Calu3 (cell line): ENCODE measurements around the gene HOMEZ. TPM values are rescaled to one million over a fixed set of nuclear protein-coding genes. Genes with fewer than 3 reads are reported as not detected.

ENCODE experiments used
- Bru-seq: library from RNA; stranded (reverse); fragments of 400-500 nt; gene quantifications from one replicate; lab custom pipeline; 2021; lab: Mats Ljungman, UMichigan
- BruChase-seq, 2 experiments: library from RNA; stranded (reverse); fragments of 400-500 nt; gene quantifications; one replicate each; lab custom pipeline; 2021; lab: Mats Ljungman, UMichigan
- BruUV-seq: library from RNA; stranded (reverse); fragments of 400-500 nt; replicated peaks from 2 replicates; lab custom pipeline; 2021; lab: Mats Ljungman, UMichigan
- CTCF ChIA-PET: fragments of 300-600 bp; sonication (Branson Sonifier 250); formaldehyde crosslinking; loops from one replicate; lab custom pipeline; 2022; ENCODE audit warnings: antibody characterized with exemption; lab: Charles Lee
- DNase-seq: peaks from one replicate; pipeline ENCODE4 v3.0.0; 2022
- H3K27ac Mint-ChIP-seq: one replicate; pipeline ENCODE4 v1.8.0; 2022; ENCODE audit warnings: mixed read lengths; ENCODE audit not compliant: unreplicated experiment
- H3K27me3 Mint-ChIP-seq: one replicate; pipeline ENCODE4 v1.8.0; 2022; ENCODE audit warnings: mixed read lengths; ENCODE audit not compliant: unreplicated experiment
- H3K36me3 Mint-ChIP-seq: one replicate; pipeline ENCODE4 v1.8.0; 2022; ENCODE audit warnings: mild to moderate bottlenecking, moderate library complexity, mixed read lengths; ENCODE audit not compliant: insufficient read depth, unreplicated experiment
- H3K4me1 Mint-ChIP-seq: one replicate; pipeline ENCODE4 v1.8.0; 2022; ENCODE audit warnings: mild to moderate bottlenecking, low read depth, mixed read lengths; ENCODE audit not compliant: unreplicated experiment
- H3K4me3 Mint-ChIP-seq: one replicate; pipeline ENCODE4 v1.8.0; 2022; ENCODE audit warnings: mild to moderate bottlenecking, low read depth, moderate library complexity, mixed read lengths; ENCODE audit not compliant: unreplicated experiment
- H3K9me3 Mint-ChIP-seq: one replicate; pipeline ENCODE4 v1.8.0; 2022; ENCODE audit warnings: low read depth, mixed read lengths; ENCODE audit not compliant: unreplicated experiment
- intact Hi-C: fragments of 100-400 bp; cut with micrococcal nuclease; formaldehyde crosslinking; loops from one replicate; pipeline ENCODE4 v1.10.0; 2022; ENCODE audit not compliant: unreplicated experiment
- long read RNA-seq: library from polyadenylated mRNA; stranded (forward); transcript quantifications from one replicate; pipeline ENCODE4 v2.0.0, GENCODE V29; 2022
- total RNA-seq: library from RNA; stranded (reverse); gene quantifications from 2 replicates; pipeline ENCODE4 v1.2.3, GENCODE V29; 2022
- TF ChIP-seq, protein P1 (sequence below): fragments of 200-600 bp; IDR thresholded peaks from one replicate; pipeline ENCODE4 v1.8.0; 2022; ENCODE audit warnings: antibody characterized with exemption; ENCODE audit not compliant: unreplicated experiment

The HOMEZ gene, protein sequence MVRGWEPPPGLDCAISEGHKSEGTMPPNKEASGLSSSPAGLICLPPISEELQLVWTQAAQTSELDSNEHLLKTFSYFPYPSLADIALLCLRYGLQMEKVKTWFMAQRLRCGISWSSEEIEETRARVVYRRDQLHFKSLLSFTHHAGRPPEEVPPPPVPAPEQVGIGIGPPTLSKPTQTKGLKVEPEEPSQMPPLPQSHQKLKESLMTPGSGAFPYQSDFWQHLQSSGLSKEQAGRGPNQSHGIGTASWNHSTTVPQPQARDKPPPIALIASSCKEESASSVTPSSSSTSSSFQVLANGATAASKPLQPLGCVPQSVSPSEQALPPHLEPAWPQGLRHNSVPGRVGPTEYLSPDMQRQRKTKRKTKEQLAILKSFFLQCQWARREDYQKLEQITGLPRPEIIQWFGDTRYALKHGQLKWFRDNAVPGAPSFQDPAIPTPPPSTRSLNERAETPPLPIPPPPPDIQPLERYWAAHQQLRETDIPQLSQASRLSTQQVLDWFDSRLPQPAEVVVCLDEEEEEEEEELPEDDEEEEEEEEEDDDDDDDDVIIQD
- total RNA-seq (19.3 and 22.6 TPM in 2 replicates), Bru-seq, nascent RNA (percentile 66 among the genes with signal in this experiment), BruChase-seq, experiment 1, labeled RNA remaining after a 6-hour chase (percentile 61 among the genes with signal in this experiment), BruChase-seq, experiment 2, labeled RNA remaining after a 2-hour chase (percentile 70 among the genes with signal in this experiment)
- long read RNA-seq, full-length matches to known transcripts: 18 of 32 reads
- long read RNA-seq, partial matches to known transcripts: 2 of 32 reads
- long read RNA-seq, other reads (novel, unspliced or antisense): 12 of 32 reads

DNA sequence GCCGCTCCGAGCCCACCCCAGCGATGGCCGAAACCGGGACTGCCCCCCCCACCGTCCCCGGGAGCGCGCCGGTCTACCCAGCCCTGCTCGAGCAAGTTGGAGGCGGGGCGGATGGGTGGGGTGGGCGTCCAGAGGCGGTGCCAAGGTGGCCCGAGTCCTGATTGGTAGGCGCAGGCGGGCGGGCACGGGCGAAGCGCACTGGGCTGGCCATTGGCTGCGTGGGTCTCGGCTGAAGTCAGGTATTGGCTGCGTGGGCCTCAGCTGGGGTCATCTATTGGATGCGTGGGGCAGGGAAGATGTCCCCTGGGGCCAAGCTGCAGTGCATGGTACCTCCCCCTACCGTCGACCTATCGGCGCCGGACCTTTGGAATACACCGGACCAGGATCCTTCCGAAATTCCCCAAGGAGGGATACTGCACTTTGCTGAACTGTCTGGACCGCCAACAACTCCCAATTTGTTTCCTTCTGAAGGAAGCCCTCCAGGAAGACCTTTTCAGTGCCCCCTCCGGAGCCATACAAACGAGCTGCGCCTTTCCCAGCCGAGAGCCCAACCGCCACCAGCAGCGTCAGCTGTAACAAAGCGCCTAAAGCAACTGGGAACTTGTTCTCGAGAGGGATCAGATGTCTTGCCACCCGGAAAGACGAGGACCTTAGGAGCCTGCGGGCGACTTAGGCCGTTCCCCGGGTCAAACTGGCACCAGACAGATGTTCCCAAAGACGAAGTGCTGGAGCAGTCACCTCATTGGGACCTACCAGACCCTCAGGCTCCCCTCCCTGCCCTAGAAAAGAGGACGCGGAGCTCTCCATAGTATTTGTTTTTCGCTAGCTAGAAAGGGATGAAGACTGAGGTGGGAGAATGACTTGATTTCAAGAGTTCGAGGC, at the start of gene HOMEZ:
Gene HOMEZ, minus strand, starts transcription at position 113 of the 882 bp plus-strand sequence. CDS start 180 bp downstream, outside the sequence.
- CTCF ChIA-PET: interaction anchor here (0.7 to 1.4 kb wide), 3 partner anchors 16 to 325 kb away, joined by 3 to 7 read pairs (median 4); partner anchors contain the start of genes BCL2L2 and PPP1R3E
- Mint-ChIP-seq H3K27me3 (no peaks in the 10 kb centered on the region), H3K27ac (peak within 1 kb of the TSS; percentile 72), H3K9me3 (no peaks in the 10 kb centered on the region), H3K4me3 (peak within 1 kb of the TSS; percentile 79), H3K4me1 (peaks cover 9% of the 10 kb centered on the region), H3K36me3 (peaks cover 31% of the 10 kb centered on the region)
- TF ChIP-seq, protein P1, sequence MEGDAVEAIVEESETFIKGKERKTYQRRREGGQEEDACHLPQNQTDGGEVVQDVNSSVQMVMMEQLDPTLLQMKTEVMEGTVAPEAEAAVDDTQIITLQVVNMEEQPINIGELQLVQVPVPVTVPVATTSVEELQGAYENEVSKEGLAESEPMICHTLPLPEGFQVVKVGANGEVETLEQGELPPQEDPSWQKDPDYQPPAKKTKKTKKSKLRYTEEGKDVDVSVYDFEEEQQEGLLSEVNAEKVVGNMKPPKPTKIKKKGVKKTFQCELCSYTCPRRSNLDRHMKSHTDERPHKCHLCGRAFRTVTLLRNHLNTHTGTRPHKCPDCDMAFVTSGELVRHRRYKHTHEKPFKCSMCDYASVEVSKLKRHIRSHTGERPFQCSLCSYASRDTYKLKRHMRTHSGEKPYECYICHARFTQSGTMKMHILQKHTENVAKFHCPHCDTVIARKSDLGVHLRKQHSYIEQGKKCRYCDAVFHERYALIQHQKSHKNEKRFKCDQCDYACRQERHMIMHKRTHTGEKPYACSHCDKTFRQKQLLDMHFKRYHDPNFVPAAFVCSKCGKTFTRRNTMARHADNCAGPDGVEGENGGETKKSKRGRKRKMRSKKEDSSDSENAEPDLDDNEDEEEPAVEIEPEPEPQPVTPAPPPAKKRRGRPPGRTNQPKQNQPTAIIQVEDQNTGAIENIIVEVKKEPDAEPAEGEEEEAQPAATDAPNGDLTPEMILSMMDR: no peak
- TSS peak; percentile 96 for BruUV-seq
- DNase-seq: peak; percentile 98
- intact Hi-C loops: no loop called here

DNA sequence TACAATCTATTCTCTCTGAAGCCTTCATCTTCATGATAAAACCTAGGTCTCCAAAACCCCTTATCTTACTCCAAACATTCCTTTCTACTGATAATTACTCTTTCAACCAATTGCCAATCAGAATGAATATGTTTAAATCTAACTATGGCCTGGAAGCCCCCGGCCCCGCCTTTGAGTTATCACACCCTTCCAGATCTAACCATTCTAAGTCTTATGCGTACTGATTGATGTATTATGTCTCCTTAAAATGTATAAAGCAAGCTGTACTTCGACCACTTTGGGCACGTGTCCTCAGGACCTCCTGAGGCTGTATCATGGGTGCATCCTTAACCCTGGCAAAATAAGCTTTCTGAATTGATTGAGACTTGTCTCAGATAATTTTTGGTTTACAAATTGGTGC, 49.7 kb upstream of the HOMEZ start:
- H3K36me3 Mint-ChIP-seq: no peaks in the 10 kb centered on the region
- BruUV-seq: no TSS peak
- TF ChIP-seq, protein P1: no peak
- H3K27me3 Mint-ChIP-seq: peaks cover 15% of the 10 kb centered on the region
- H3K4me3 Mint-ChIP-seq: no peak overlapping the region
- no peak for DNase-seq
- H3K27ac Mint-ChIP-seq: no peak overlapping the region
- no peaks in the 10 kb centered on the region for H3K4me1 Mint-ChIP-seq
- CTCF ChIA-PET: no interaction called here
- intact Hi-C loops: no loop called here
- H3K9me3 Mint-ChIP-seq: no peaks in the 10 kb centered on the region

DNA sequence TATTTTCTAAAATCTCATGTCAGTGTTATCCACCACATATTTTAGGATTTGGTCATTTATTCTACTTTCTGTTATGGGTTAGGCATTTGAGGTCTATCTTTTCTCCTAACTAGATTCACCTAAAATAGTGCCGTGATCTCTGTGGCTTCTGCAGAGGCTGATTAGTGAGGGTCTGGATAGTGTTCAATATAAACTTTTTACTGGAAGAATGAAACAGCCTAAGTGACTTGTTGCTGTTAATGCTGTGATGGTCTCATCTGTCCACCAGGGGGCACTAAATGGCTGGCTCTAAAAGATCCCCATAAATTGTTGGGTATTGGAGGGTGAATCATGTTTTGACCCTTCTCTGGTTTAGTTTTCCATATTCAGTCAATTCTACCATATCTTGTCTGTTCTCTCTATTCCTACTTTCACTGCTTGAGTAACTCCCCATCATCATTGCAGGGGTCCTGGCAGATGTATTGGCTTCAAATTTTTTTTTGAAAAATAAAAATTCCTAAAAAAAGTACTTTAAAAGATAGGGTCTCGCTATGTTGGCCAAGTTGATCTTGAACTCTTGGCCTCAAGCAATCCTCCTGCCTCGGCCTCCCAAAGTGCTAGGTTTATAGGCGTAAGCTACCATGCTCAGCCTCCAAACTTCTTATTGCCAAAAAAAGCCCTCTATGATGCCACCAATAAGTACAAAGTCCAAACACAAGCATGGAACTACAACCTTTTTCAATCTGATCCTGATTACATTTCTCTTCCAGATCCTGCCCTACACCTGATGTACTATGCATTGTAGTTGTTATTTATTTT, 42.2 kb upstream of the HOMEZ start:
- Mint-ChIP-seq H3K27ac (no peak overlapping the region), H3K4me1 (peaks cover 12% of the 10 kb centered on the region), H3K27me3 (no peaks in the 10 kb centered on the region), H3K9me3 (no peaks in the 10 kb centered on the region), H3K36me3 (peaks cover 37% of the 10 kb centered on the region), H3K4me3 (no peak overlapping the region)
- DNase-seq: peak; percentile 65
- CTCF ChIA-PET: no interaction called here
- no TSS peak for BruUV-seq
- intact Hi-C loops: loop anchor here (1.0 to 10.0 kb wide), 3 partner anchors 52 to 227 kb away; partner anchors contain the start of genes THTPA and ZFHX2
- TF ChIP-seq, protein P1: peak; percentile 72
